HCT116 (cell line): ENCODE measurements around the gene TNFRSF21. TPM values are rescaled to one million over a fixed set of nuclear protein-coding genes. Genes with fewer than 3 reads are reported as not detected.

Experiments
- ATAC-seq: fragments of 200-7000 bp; cut with Tn5 transposase; 2 replicates; pipeline ENCODE4 v1.9.1; 2020; ENCODE audit warnings: mild to moderate bottlenecking, moderate library complexity
- BruUV-seq: library from RNA; stranded (reverse); fragments of 400-500 nt; replicated peaks from 2 replicates; lab custom pipeline; 2021; lab: Mats Ljungman, UMichigan
- CTCF ChIA-PET: fragments of 300-600 bp; sonication (Branson Sonifier 250); formaldehyde crosslinking; loops from one replicate; lab custom pipeline; 2021; ENCODE audit warnings: antibody characterized with exemption; lab: Charles Lee
- POLR2A ChIA-PET: fragments of 300-600, 350-600 bp; sonication (Branson Sonifier 250); formaldehyde crosslinking; loops from one replicate; lab custom pipeline; 2021; ENCODE audit warnings: antibody characterized with exemption; lab: Charles Lee
- RAD21 ChIA-PET, 2 experiments: fragments of 300-600 bp; sonication (Branson Sonifier 250); formaldehyde crosslinking; loops; one replicate each; lab custom pipeline; 2023; ENCODE audit warnings: low total read pairs in 2 of 2; ENCODE audit not compliant: uncharacterized antibody in 2 of 2, unreplicated experiment in 2 of 2, low non-redundant PET in 1 of 2; lab: Charles Lee
- DNase-seq: peaks from one replicate; pipeline ENCODE4 v3.0.0-alpha.2; 2010; ENCODE audit warnings: low read depth, low spot score
- H2AFZ ChIP-seq: fragments of 200-600 bp; shearing (Covaris generic), sonication (generic); 2 replicates; pipeline ENCODE4 v1.6.1; 2017; ENCODE audit warnings: low read depth, mixed run types, mixed read lengths, antibody characterized with exemption, low read length; ENCODE audit not compliant: poor library complexity, severe bottlenecking
- H3K27ac ChIP-seq: 2 replicates; pipeline ENCODE4 v1.5.1; 2012; ENCODE audit warnings: low read depth, low read length
- H3K27me3 ChIP-seq: fragments of 200-600 bp; sonication (generic); 2 replicates; pipeline ENCODE4 v1.6.1; 2016; ENCODE audit warnings: mixed run types, low read length, mixed read lengths; ENCODE audit not compliant: insufficient read depth
- H3K36me3 ChIP-seq, 2 experiments: fragments of 200-500 bp in 1 of 2; fragments of 200-600 bp in 1 of 2; sonication (Bioruptor generic) in 1 of 2; sonication (generic) in 1 of 2; 2 replicates each; pipeline versions ENCODE4 v1.5.1 to v1.6.1; 2014 to 2016; ENCODE audit warnings: low read length in 2 of 2, inconsistent platforms in 1 of 2, mixed read lengths in 1 of 2, mixed run types in 1 of 2; ENCODE audit not compliant: insufficient read depth in 2 of 2, control insufficient read depth in 1 of 2
- H3K4me1 ChIP-seq, 2 experiments: fragments of 200-600 bp in 1 of 2; sonication (generic) in 1 of 2; 2 replicates each; pipeline versions ENCODE4 v1.5.1 to v1.6.1; 2012 to 2017; ENCODE audit warnings: low read length in 2 of 2, inconsistent platforms in 1 of 2, mild to moderate bottlenecking in 1 of 2, mixed read lengths in 1 of 2, mixed run types in 1 of 2, moderate library complexity in 1 of 2; ENCODE audit not compliant: insufficient read depth in 2 of 2, control insufficient read depth in 1 of 2
- H3K4me2 ChIP-seq: fragments of 200-600 bp; sonication (generic); 2 replicates; pipeline ENCODE4 v1.6.1; 2017; ENCODE audit warnings: mixed run types, low read length, mixed read lengths
- H3K4me3 ChIP-seq, 2 experiments: fragments of 200-600 bp in 1 of 2; sonication (generic) in 1 of 2; replicated peaks in 1 of 2; 2 replicates each; pipeline ENCODE4 v1.5.1; 2011 to 2016; ENCODE audit warnings: low read length in 2 of 2, control low read depth in 1 of 2, low read depth in 1 of 2, mild to moderate bottlenecking in 1 of 2, mixed read lengths in 1 of 2, mixed run types in 1 of 2
- H3K79me2 ChIP-seq: fragments of 200-600 bp; sonication (generic); 2 replicates; pipeline ENCODE4 v1.6.1; 2017; ENCODE audit warnings: mild to moderate bottlenecking, mixed run types, low read length, moderate library complexity, mixed read lengths; ENCODE audit not compliant: insufficient read depth
- H3K9ac ChIP-seq: fragments of 200-600 bp; sonication (generic); 2 replicates; pipeline ENCODE4 v1.6.1; 2016; ENCODE audit warnings: low read length, mixed read lengths
- H3K9me2 ChIP-seq: fragments of 200-600 bp; sonication (generic), shearing (Covaris generic); 2 replicates; pipeline ENCODE4 v1.6.1; 2017; ENCODE audit warnings: mixed run types, mild to moderate bottlenecking, moderate library complexity; ENCODE audit not compliant: insufficient read depth
- H3K9me3 ChIP-seq, 2 experiments: fragments of 200-500 bp in 1 of 2; fragments of 200-600 bp in 1 of 2; sonication (Bioruptor generic) in 1 of 2; sonication (generic) in 1 of 2; 2 replicates each; pipeline ENCODE4 v1.6.1; 2014 to 2017; ENCODE audit warnings: low read length in 2 of 2, mixed read lengths in 2 of 2, inconsistent platforms in 1 of 2, low read depth in 1 of 2, mild to moderate bottlenecking in 1 of 2, mixed run types in 1 of 2, moderate library complexity in 1 of 2; ENCODE audit not compliant: control insufficient read depth in 1 of 2, insufficient read depth in 1 of 2
- H4K20me1 ChIP-seq: fragments of 200-600 bp; sonication (generic), shearing (Covaris generic); 2 replicates; pipeline ENCODE4 v1.6.1; 2017; ENCODE audit warnings: mixed run types, mild to moderate bottlenecking, moderate library complexity; ENCODE audit not compliant: insufficient read depth
- ELF1 ChIP-seq: IDR thresholded peaks from 2 replicates; pipeline ENCODE4 v1.6.1; 2012; ENCODE audit warnings: low read depth, borderline replicate concordance
- JUND ChIP-seq: IDR thresholded peaks from 2 replicates; pipeline ENCODE4 v1.6.1; 2012
- MAX ChIP-seq: IDR thresholded peaks from 2 replicates; pipeline ENCODE4 v1.6.1; 2012
- RAD21 ChIP-seq: IDR thresholded peaks from 2 replicates; pipeline ENCODE4 v1.6.1; 2012; ENCODE audit warnings: low read depth, mild to moderate bottlenecking
- SRF ChIP-seq: IDR thresholded peaks from 2 replicates; pipeline ENCODE4 v1.6.1; 2012; ENCODE audit warnings: low read depth
- YY1 ChIP-seq: IDR thresholded peaks from 2 replicates; pipeline ENCODE4 v1.6.1; 2011; ENCODE audit warnings: low read length, low read depth, moderate library complexity, mild to moderate bottlenecking; ENCODE audit not compliant: insufficient replicate concordance; ENCODE audit errors: extremely low read depth
- intact Hi-C: fragments of 100-400 bp; cut with micrococcal nuclease; formaldehyde crosslinking; loops from 2 replicates; pipeline ENCODE4 v1.10.0; 2022
- total RNA-seq: library from RNA; stranded (reverse); gene quantifications from one replicate; pipeline ENCODE4 v1.2.1, GENCODE V29; 2021; ENCODE audit not compliant: unreplicated experiment
- TF ChIP-seq, protein P1 (sequence below): IDR thresholded peaks from 2 replicates; pipeline ENCODE4 v1.6.1; 2012; ENCODE audit warnings: low read depth

Gene TNFRSF21
- total RNA-seq, 1 experiment from 2014 or later, result 48.3 TPM

DNA sequence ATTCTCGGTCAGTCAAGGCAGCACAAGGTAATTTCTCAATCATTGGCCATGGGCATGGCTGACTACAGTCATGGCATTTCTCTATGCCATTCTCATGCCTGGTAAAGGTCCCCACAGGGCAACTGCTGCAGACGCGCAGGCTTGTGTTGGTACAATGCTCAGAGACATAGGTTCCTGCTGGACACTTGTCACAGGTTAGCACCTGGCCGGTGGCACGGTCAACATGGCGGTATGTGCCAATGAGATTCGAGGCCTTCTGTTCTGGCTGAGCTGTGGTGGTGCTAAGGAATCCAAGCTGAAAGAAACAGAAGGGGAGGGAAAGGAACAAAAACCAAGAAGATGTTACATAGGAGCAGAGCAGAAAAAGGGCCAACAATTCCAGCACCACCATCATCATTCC lies 23.4 kb downstream of the TNFRSF21 start:
- ATAC-seq, result no peak
- no TSS peak for BruUV-seq
- Histone ChIP-seq H3K4me3 (no peak overlapping the region), H3K27me3 (no peaks in the 10 kb centered on the region), H3K9me2 (no peaks in the 10 kb centered on the region), H4K20me1 (no peaks in the 10 kb centered on the region), H3K4me1 (no peaks in the 10 kb centered on the region), H3K9ac (no peak overlapping the region), H3K4me2 (no peak overlapping the region), H3K79me2 (peaks cover 62% of the 10 kb centered on the region), H2AFZ (no peak overlapping the region), H3K9me3 (no peaks in the 10 kb centered on the region), H3K27ac (no peak overlapping the region), H3K36me3 (peaks cover 6 to 17% of the 10 kb centered on the region in 2 experiments; a peak in 2 of 4 replicates)
- intact Hi-C loops, result no loop called here
- POLR2A ChIA-PET, result no interaction called here
- no peak for DNase-seq
- TF ChIP-seq, protein P1, sequence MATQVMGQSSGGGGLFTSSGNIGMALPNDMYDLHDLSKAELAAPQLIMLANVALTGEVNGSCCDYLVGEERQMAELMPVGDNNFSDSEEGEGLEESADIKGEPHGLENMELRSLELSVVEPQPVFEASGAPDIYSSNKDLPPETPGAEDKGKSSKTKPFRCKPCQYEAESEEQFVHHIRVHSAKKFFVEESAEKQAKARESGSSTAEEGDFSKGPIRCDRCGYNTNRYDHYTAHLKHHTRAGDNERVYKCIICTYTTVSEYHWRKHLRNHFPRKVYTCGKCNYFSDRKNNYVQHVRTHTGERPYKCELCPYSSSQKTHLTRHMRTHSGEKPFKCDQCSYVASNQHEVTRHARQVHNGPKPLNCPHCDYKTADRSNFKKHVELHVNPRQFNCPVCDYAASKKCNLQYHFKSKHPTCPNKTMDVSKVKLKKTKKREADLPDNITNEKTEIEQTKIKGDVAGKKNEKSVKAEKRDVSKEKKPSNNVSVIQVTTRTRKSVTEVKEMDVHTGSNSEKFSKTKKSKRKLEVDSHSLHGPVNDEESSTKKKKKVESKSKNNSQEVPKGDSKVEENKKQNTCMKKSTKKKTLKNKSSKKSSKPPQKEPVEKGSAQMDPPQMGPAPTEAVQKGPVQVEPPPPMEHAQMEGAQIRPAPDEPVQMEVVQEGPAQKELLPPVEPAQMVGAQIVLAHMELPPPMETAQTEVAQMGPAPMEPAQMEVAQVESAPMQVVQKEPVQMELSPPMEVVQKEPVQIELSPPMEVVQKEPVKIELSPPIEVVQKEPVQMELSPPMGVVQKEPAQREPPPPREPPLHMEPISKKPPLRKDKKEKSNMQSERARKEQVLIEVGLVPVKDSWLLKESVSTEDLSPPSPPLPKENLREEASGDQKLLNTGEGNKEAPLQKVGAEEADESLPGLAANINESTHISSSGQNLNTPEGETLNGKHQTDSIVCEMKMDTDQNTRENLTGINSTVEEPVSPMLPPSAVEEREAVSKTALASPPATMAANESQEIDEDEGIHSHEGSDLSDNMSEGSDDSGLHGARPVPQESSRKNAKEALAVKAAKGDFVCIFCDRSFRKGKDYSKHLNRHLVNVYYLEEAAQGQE, result no peak
- TF ChIP-seq ELF1 (no peak), SRF (no peak), MAX (no peak), RAD21 (no peak), YY1 (no peak)
- CTCF ChIA-PET, result no interaction called here
- RAD21 ChIA-PET, result no interaction called here

DNA sequence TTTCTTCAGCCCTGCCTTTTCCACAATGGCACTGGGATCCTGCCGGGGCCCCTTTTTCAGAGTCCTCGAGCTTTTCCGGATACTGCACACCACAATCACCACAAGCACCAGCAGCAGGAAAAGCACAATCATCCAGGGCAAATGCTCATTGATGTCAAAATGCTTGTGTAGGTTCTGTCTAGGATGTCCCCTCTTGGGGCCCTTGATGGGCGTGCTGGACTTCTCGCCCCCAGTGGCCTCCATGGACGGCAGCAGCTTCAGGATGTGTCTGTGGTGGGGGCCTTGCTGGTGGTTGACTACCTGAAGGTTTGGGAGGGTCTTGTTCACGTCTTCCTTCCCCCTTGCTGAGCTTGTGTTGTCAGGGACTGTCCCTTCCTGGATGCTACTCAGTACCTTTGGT lies 25.7 kb downstream of the TNFRSF21 start:
- H2AFZ ChIP-seq, result no peak overlapping the region
- no peak for ATAC-seq
- no peak overlapping the region for H3K9ac ChIP-seq
- peaks cover 6 to 17% of the 10 kb centered on the region in 2 experiments; a peak in 2 of 4 replicates for H3K36me3 ChIP-seq
- no peaks in the 10 kb centered on the region for H3K4me1 ChIP-seq
- no peaks in the 10 kb centered on the region for H4K20me1 ChIP-seq
- POLR2A ChIA-PET, result no interaction called here
- H3K4me3 ChIP-seq, result no peak overlapping the region
- no peaks in the 10 kb centered on the region for H3K9me3 ChIP-seq
- no peak overlapping the region for H3K4me2 ChIP-seq
- DNase-seq, result no peak
- no TSS peak for BruUV-seq
- H3K79me2 ChIP-seq, result peaks cover 52% of the 10 kb centered on the region
- RAD21 ChIA-PET, result no interaction called here
- no peak for TF ChIP-seq JUND
- H3K27me3 ChIP-seq, result no peaks in the 10 kb centered on the region
- intact Hi-C loops, result no loop called here
- no peaks in the 10 kb centered on the region for H3K9me2 ChIP-seq
- CTCF ChIA-PET, result no interaction called here
- H3K27ac ChIP-seq, result no peak overlapping the region
